ENCODE measurements around the gene DHRS2.
"Not testable (repeated sequence)": the region's sequence is repeated elsewhere in the genome, so short reads cannot be mapped to it uniquely, and the experiment has no call there.

Gene DHRS2

GRCh38 chr14:23650506-23650905 lies 14.3 kb downstream of the DHRS2 start:
- DNase-seq, result no peak

- DNase-seq, result no peak
These were observed 16.9 kb downstream of the DHRS2 start for GRCh38 chr14:23653051-23653450.

GRCh38 chr14:23654231-23654630 lies 18.1 kb downstream of the DHRS2 start:
- DNase-seq, result no peak

- no peak for DNase-seq
These were observed 21.9 kb downstream of the DHRS2 start for GRCh38 chr14:23657959-23658470.

GRCh38 chr14:23660290-23661226 lies 24.4 kb downstream of the DHRS2 start:
- DNase-seq, result no peak

- DNase-seq, result no peak
These were observed 25.4 kb downstream of the DHRS2 start for GRCh38 chr14:23661542-23661941.

- no peak for DNase-seq
These were observed 27.0 kb downstream of the DHRS2 start for GRCh38 chr14:23663127-23663526.

- DNase-seq, result no peak
These were observed 27.5 kb downstream of the DHRS2 start for GRCh38 chr14:23663711-23664110.

- no peak for DNase-seq
These were observed 28.2 kb downstream of the DHRS2 start for GRCh38 chr14:23664207-23664885.

- DNase-seq, result no peak
These were observed 29.3 kb downstream of the DHRS2 start for GRCh38 chr14:23665302-23666016.

GRCh38 chr14:23667134-23667533 lies 31.0 kb downstream of the DHRS2 start:
- DNase-seq, result no peak

GRCh38 chr14:23669441-23669840 lies 33.3 kb downstream of the DHRS2 start:
- DNase-seq, result no peak

GRCh38 chr14:23670481-23670880 lies 34.3 kb downstream of the DHRS2 start:
- no peak for DNase-seq

- no peak for DNase-seq
These were observed 36.0 kb downstream of the DHRS2 start for GRCh38 chr14:23672200-23672599.

- DNase-seq, result no peak
These were observed 39.2 kb downstream of the DHRS2 start for GRCh38 chr14:23675337-23675736.

GRCh38 chr14:23675906-23676305 lies 39.7 kb downstream of the DHRS2 start:
- no peak for DNase-seq

GRCh38 chr14:23681337-23681736 lies 45.2 kb downstream of the DHRS2 start:
- DNase-seq, result no peak

- not testable (repeated sequence) for DNase-seq
These were observed 53.7 kb downstream of the DHRS2 start for GRCh38 chr14:23689709-23690514.

- DNase-seq, result no peak
These were observed 56.3 kb downstream of the DHRS2 start for GRCh38 chr14:23692416-23692815.

GRCh38 chr14:23693252-23693775 lies 57.1 kb downstream of the DHRS2 start:
- no peak for DNase-seq

- DNase-seq, result peak; percentile 4
These were observed 58.2 kb downstream of the DHRS2 start for GRCh38 chr14:23694085-23694948.

All from GF-D8 (cell line).